Natural killer cell treated with Interleukin-12 subunit alpha and Interleukin-12 subunit beta and Interleukin-15 and Interleukin-18, amount 100 ng/mL, for 72 hours (primary cell): ENCODE results near the gene NBAS. TPM values are rescaled to one million over a fixed set of nuclear protein-coding genes. Genes with fewer than 3 reads are reported as not detected.

Experiments used
- ATAC-seq, 2 donors: fragments of 150-1000 bp; cut with Tn5 transposase in 1 of 2; sonication (Bioruptor Pico), chemical (Tn5 transposase) in 1 of 2; 2 replicates each; pipeline ENCODE4 v1.10.0; 2021
- DNase-seq: peaks from one replicate; pipeline ENCODE4 v3.0.0; 2022; ENCODE audit warnings: low spot score
- H3K27ac Mint-ChIP-seq, 2 donors: 1 replicate in 1 of 2; 2 replicates in 1 of 2; pipeline ENCODE4 v1.8.0; 2022; ENCODE audit warnings: mixed read lengths in 2 of 2, mild to moderate bottlenecking in 1 of 2, moderate library complexity in 1 of 2
- H3K27me3 Mint-ChIP-seq, 2 donors: 1 replicate in 1 of 2; 2 replicates in 1 of 2; pipeline ENCODE4 v1.8.0; 2022; ENCODE audit warnings: mixed read lengths in 2 of 2
- H3K36me3 Mint-ChIP-seq: one replicate; pipeline ENCODE4 v1.8.0; 2022; ENCODE audit warnings: mixed read lengths
- H3K4me1 Mint-ChIP-seq, 2 donors: 1 replicate in 1 of 2; 2 replicates in 1 of 2; pipeline ENCODE4 v1.8.0; 2022; ENCODE audit warnings: low read depth in 2 of 2, mixed read lengths in 2 of 2, mild to moderate bottlenecking in 1 of 2
- H3K4me3 Mint-ChIP-seq: one replicate; pipeline ENCODE4 v1.8.0; 2022; ENCODE audit warnings: mixed read lengths
- H3K9me3 Mint-ChIP-seq: 2 replicates; pipeline ENCODE4 v1.8.0; 2022; ENCODE audit warnings: mixed read lengths
- total RNA-seq, 2 donors: library from RNA; stranded (reverse); gene quantifications; one replicate each; pipeline ENCODE4 v1.2.3, GENCODE V29; 2022

The NBAS gene
- total RNA-seq, 2 donors from 2014 or later = 39.0 to 49.5 TPM

DNA sequence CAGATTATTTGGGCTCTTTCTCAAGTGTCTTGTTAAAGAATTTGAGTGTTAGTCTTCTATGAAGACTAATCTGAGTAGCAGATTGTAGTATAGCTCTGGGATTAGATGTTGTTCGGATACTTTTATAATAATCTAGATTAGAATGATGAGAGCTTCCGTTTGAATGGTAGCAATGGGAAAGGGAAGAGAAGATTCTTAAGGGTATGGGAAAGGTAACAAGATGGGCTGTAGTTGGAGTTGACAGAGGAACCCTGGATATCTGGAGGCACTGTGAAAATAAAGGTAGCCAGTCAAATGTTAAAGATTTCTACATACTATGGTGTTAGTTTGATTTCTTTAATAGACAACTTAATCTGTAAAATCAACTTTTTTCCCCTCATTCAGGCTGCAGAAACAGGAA, 35.2 kb upstream of the NBAS start:
- DNase-seq = no peak
- Mint-ChIP-seq H3K4me3 (no peak overlapping the region), H3K4me1 (peaks cover 13 to 16% of the 10 kb centered on the region in 2 donors), H3K27ac (no peak overlapping the region), H3K36me3 (peaks cover 31% of the 10 kb centered on the region), H3K27me3 (no peaks in the 10 kb centered on the region), H3K9me3 (no peaks in the 10 kb centered on the region)
- no peak for ATAC-seq

DNA sequence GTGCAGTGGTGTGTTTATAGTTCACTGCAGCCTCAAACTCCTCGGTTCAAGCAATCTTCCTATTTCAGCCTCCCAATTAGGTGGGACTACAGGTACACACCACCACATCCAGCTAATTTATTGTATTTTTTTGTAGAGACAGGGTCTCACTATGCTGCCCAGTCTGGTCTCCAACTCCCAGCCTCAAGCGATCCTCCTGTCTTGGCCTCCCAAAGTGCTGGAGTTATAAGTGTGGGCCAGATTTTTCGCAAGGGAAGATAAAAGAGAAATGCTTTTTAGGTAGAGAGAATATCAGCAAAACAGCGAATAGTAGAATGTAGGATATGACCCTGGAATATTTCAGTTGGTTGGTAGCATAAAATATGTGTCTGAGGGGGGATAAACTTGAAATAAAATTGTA, 34.8 kb upstream of the NBAS start:
- no peak overlapping the region for H3K27ac Mint-ChIP-seq
- H3K36me3 Mint-ChIP-seq = peaks cover 28% of the 10 kb centered on the region
- H3K4me1 Mint-ChIP-seq = peaks cover 17 to 20% of the 10 kb centered on the region in 2 donors
- ATAC-seq = no peak
- no peaks in the 10 kb centered on the region for H3K27me3 Mint-ChIP-seq
- H3K9me3 Mint-ChIP-seq = no peaks in the 10 kb centered on the region
- H3K4me3 Mint-ChIP-seq = no peak overlapping the region
- no peak for DNase-seq

DNA sequence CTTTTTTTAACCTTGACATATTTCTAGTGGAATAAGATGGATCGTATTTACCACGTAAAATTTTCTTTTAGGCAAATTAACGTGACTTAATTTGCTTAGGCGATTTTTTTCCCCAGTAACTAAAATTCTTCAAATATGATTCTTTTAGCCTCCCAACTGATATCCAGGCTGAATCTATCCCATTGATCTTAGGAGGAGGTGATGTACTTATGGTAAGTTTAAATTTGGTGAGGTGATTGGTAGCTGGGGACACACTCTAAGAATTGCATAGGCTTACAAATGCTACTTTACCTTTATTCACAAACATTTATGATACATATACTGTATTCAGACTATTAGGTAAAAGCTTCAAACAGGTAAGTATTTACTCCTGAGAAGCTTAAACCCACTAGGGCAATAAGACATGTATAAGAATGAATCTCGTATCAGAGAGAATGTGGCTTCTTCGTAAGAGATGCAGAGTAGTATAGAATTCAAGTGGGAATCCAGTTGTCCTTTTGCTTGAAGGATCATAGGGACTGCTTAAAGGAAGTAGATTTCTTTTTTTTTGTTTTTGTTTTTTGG, 34.3 kb upstream of the NBAS start:
- no peak overlapping the region for H3K4me3 Mint-ChIP-seq
- DNase-seq (no peak), ATAC-seq (no peak)
- H3K27ac Mint-ChIP-seq = no peak overlapping the region
- H3K27me3 Mint-ChIP-seq = no peaks in the 10 kb centered on the region
- H3K9me3 Mint-ChIP-seq = no peaks in the 10 kb centered on the region
- peaks cover 18 to 21% of the 10 kb centered on the region in 2 donors for H3K4me1 Mint-ChIP-seq
- H3K36me3 Mint-ChIP-seq = peaks cover 23% of the 10 kb centered on the region

DNA sequence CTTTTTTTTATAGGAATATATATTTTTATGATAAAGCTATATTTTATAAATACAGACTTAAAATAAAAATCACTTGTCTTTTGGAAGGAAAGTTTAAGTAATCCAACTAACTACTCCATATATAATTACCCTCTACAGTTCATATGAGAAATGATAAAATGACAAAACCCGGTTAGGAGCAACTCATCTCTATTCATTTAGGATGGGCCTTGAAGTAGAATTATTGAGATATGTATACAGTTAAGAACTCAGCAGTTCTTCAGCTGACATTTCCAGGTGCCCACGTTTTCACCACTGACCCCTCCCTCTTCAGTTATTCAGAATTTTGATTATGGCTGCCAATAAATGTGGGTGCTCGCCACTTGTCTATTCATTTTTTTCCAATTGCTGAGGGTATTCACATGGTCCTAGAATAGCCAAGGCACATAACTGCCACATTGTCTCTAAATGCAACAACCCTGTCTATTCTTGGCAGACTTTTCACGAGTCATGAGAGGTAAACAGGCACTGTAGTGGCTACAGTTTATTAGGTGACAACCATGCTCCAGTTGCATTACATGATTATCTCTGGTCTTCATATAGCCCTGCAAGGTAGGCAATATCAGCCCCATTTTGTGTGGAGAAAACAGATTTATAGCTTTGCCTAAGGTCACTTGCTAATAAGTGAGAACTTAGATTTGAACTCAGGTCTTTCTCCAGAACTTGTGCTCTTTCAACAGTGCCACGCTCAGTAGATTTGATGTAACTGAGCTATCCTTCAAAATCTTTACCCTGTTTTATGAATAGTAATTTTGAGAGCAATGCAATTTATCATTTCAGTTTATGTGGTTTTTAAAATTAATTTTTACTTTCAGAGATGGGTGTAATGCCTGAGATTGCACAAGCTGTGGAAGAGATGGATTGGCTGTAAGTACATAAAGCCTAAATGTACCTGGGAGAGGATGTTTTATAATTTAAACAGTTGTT, 33.4 kb upstream of the NBAS start:
- Mint-ChIP-seq H3K36me3 (peaks cover 20% of the 10 kb centered on the region), H3K27me3 (no peaks in the 10 kb centered on the region), H3K27ac (no peak overlapping the region), H3K4me1 (peaks cover 18 to 21% of the 10 kb centered on the region in 2 donors), H3K9me3 (no peaks in the 10 kb centered on the region), H3K4me3 (no peak overlapping the region)
- ATAC-seq = no peak
- DNase-seq = no peak

DNA sequence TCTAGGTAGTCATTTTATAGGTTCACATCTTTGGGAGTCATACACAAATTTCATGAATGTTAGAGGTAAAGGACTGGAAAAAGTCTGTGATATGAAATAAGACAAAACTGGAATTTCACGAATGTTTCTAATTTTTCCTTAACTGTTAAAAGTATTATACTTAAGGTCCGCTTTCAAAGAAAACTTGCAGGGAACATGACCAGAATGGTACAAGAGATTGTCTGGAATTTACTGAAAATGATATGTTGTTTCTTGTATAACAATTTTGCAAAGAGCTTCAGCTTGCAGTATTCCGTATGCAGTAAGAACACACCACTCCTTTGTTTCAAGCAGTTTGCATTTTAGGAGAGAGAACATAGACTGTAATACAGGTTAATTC, 32.2 kb upstream of the NBAS start:
- Mint-ChIP-seq H3K9me3 (no peaks in the 10 kb centered on the region), H3K36me3 (peaks cover 14% of the 10 kb centered on the region), H3K27me3 (no peaks in the 10 kb centered on the region), H3K4me1 (peaks cover 18% of the 10 kb centered on the region in 2 donors), H3K27ac (peak overlapping the region; percentile 85 to 98), H3K4me3 (peak overlapping the region; percentile 95)
- DNase-seq (no peak), ATAC-seq (no peak)

DNA sequence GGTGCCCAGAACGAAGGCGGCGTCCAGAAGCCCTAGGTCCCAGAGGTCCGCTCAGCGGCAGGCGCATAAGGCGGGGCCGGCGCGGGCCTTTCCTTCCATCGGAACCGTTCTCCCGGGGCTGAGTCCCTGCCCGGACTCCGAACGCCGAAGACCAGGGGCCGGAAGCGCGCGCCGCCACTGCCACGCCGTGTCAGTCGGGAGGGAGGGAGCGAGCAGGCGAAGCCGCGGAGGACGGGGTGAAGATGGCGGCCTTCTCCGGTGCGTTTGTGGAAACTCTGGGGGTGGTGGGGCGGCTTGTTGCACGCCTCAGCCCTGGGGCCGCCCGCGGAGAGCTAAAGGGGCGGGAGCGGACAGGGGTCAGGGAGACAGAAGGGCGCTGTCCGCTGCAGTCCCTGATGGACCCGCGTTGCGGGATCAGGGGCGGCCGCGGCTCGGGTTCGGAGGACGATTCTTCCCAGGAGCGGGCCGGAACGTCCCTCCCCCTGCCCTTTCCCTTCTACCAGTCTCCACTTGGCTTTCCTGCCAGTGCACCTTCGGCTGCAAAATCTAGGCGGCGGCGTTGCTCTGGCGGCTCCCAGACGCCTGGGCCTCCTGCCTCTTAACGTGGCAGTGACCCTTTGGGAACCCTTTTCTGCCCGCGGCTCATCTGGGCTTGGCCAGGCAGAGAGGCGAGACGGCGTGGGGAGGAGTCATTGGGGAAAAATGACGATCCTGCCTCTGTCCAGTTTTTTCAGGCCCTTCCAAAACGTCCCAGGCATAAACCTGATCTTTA, 30.7 kb upstream of the NBAS start, which contains the start of gene DDX1:
Gene DDX1 (plus strand): TSS at position 177 of the 772 bp plus-strand sequence. CDS start 66 bp downstream, at position 243.
- Mint-ChIP-seq H3K27ac (peak within 1 kb of the TSS; percentile 85 to 98), H3K9me3 (no peaks in the 10 kb centered on the region), H3K4me1 (peaks cover 16 to 18% of the 10 kb centered on the region in 2 donors), H3K27me3 (no peaks in the 10 kb centered on the region), H3K36me3 (peaks cover 10% of the 10 kb centered on the region), H3K4me3 (peak within 1 kb of the TSS; percentile 95)
- DNase-seq = peak; percentile 90
- peak; percentile 98 for ATAC-seq

DNA sequence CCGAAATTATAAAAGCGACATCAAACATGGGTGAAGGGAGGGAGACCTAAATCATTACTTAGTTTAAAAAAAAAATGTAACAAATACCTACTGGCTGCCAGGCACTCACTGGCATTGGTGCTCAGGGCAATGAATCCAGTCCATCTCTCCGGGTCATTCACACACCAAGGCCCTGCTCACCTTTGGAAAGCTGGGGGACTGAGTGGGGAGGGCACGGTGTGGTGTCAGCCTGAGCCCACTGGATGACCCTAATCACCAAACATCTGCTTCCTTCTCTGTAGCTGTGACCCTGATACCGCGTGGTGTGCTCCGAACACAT, 30.2 kb upstream of the NBAS start:
- H3K27ac Mint-ChIP-seq = peak overlapping the region; percentile 85 to 98
- peaks cover 8% of the 10 kb centered on the region for H3K36me3 Mint-ChIP-seq
- H3K9me3 Mint-ChIP-seq = no peaks in the 10 kb centered on the region
- H3K4me1 Mint-ChIP-seq = peaks cover 16 to 18% of the 10 kb centered on the region in 2 donors
- ATAC-seq (no peak), DNase-seq (no peak)
- peak overlapping the region; percentile 95 for H3K4me3 Mint-ChIP-seq
- no peaks in the 10 kb centered on the region for H3K27me3 Mint-ChIP-seq

DNA sequence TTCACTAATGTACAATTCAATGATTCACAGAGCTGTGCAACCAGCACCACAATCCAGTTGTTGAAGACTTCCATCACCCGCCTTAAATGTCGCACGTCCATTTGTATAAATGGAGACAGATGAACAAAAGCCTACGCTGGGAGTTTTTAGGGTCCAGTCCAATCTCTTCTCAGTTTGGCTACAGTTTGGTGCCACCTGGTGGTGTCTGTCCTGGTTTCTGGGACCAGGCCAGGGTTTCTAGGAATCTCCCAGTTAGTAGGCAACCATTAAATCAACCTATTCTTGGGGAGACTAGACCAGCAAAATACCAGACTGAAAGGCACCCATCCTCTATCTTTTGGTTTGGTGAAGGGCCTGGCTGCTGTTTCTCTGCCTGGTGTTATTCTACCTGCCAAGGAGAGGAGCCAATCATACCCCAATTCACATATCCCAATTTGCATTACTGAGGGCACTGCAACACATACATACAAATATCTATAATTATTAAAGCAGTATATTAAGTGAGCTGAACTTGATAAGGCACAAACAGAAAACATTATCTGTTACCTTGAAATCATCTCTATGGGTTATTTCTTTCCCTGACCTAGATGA, 27.3 kb upstream of the NBAS start:
- H3K36me3 Mint-ChIP-seq = no peaks in the 10 kb centered on the region
- ATAC-seq = no peak
- DNase-seq = no peak
- peaks cover 0 to 6% of the 10 kb centered on the region in 2 donors for H3K27me3 Mint-ChIP-seq
- peaks cover 13 to 14% of the 10 kb centered on the region in 2 donors for H3K4me1 Mint-ChIP-seq
- no peak overlapping the region for H3K4me3 Mint-ChIP-seq
- H3K9me3 Mint-ChIP-seq = no peaks in the 10 kb centered on the region
- H3K27ac Mint-ChIP-seq = no peak overlapping the region

DNA sequence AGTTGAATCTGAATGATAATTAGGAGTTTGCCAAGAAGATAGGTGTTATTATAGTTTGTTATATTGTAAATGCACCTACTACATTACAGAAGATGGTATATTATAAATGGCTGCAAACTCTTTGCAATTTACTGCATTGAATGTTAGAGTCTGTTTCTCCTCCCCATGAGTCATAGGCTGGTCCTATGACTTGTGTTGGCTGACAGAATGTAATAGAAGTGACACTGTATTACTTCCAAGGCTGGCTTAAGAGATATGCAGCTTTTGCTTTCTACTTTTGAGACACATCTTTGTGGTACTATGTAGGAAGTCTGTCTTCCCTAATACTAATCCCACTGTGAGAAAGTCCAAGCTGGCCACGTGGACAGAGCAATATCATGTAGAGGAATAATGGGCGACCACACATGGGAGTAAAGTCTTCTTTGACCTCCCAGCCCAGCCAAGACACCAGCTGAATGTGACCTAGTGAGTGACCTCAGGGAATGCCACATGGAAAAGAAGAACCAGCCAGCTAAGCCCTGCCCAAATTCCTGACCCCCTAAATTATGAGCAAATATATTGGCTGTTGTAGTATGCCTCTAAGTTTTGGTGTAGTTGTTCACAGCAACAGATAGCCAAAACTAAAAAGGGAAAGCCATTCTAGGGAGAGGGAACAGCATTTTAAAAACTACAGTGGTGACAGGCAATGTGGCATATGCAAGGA, 23.8 kb upstream of the NBAS start:
- Mint-ChIP-seq H3K4me3 (no peak overlapping the region), H3K27me3 (peaks cover 0 to 14% of the 10 kb centered on the region in 2 donors), H3K27ac (no peak overlapping the region), H3K4me1 (no peaks in the 10 kb centered on the region), H3K36me3 (no peaks in the 10 kb centered on the region), H3K9me3 (no peaks in the 10 kb centered on the region)
- ATAC-seq = no peak
- no peak for DNase-seq

DNA sequence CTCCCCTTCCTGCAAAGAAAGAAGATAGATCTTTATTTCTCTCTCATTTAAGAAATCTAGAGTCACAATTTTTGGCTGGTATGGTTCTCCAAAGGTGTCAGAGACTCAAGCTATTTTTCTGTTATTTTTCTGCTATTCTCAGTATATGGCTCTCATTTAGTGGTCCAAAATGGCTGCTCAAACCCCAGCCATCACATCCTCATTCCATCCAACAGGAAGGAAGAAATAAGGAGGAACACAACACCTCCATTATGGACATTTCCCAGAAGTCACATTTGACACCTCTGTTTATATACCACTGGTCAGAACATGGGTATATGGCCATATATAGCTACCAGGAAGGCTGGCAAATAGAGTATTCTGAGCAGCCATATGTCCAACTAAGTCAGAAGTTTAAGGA, 23.2 kb upstream of the NBAS start:
- Mint-ChIP-seq H3K4me3 (no peak overlapping the region), H3K27me3 (peaks cover 0 to 14% of the 10 kb centered on the region in 2 donors), H3K36me3 (no peaks in the 10 kb centered on the region), H3K9me3 (no peaks in the 10 kb centered on the region), H3K4me1 (no peaks in the 10 kb centered on the region), H3K27ac (no peak overlapping the region)
- DNase-seq (no peak), ATAC-seq (no peak)

DNA sequence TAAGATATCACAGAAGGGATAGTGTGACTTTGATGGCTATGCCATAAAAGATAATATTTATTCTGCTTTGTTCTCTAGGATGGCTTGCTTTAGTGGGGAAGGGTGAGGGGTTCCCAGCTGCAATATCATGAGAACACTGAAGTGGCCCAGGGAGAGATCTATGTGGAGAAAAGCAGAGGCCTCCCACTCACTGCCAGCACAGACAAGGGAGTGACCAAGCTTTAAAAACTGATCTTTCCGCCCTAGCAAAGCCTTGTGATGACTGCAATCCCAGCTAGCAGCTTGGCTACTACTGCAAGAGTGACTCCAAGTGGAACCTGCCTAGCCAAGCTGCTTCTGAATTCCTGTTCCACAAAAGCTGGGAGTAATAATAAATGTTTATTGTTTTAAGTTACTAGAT, 22.7 kb upstream of the NBAS start:
- no peaks in the 10 kb centered on the region for H3K9me3 Mint-ChIP-seq
- H3K27me3 Mint-ChIP-seq = peaks cover 0 to 17% of the 10 kb centered on the region in 2 donors
- no peaks in the 10 kb centered on the region for H3K4me1 Mint-ChIP-seq
- H3K36me3 Mint-ChIP-seq = no peaks in the 10 kb centered on the region
- no peak overlapping the region for H3K4me3 Mint-ChIP-seq
- DNase-seq = no peak
- H3K27ac Mint-ChIP-seq = no peak overlapping the region
- ATAC-seq = no peak

DNA sequence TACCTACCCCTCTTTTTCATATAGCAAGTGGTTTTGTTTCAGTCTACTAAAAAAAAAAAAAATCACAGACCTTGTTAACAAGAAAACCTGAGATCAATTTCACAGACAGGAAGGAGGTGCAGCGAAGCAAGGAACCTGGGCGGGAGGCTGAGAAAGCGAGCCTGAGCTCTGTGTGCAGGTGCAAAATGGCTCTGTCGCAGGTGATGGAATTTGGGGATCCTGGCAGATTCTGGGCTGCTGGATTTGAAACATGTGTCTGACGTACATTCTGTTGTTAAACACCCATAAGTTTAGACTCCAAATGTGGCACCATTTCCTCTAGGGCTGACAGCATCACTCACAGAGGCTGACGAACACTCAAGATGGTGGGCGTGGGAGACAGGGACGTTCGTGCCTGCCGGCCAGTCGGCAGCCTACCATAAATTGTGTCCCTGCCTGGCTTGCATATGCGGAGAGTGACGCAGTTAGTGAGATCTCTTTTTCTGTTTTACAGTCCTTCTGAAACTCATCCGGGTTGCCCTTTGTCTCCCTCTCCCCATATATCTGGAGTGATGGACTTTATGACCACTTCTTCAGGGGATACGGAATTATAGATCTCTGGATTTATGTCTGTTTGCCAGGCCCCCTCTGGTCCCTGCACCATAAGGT, 21.7 kb upstream of the NBAS start:
- peaks cover 2 to 18% of the 10 kb centered on the region in 2 donors for H3K27me3 Mint-ChIP-seq
- no peaks in the 10 kb centered on the region for H3K36me3 Mint-ChIP-seq
- no peaks in the 10 kb centered on the region for H3K9me3 Mint-ChIP-seq
- no peak for DNase-seq
- no peak overlapping the region for H3K27ac Mint-ChIP-seq
- no peak overlapping the region for H3K4me3 Mint-ChIP-seq
- H3K4me1 Mint-ChIP-seq = no peaks in the 10 kb centered on the region
- no peak for ATAC-seq

DNA sequence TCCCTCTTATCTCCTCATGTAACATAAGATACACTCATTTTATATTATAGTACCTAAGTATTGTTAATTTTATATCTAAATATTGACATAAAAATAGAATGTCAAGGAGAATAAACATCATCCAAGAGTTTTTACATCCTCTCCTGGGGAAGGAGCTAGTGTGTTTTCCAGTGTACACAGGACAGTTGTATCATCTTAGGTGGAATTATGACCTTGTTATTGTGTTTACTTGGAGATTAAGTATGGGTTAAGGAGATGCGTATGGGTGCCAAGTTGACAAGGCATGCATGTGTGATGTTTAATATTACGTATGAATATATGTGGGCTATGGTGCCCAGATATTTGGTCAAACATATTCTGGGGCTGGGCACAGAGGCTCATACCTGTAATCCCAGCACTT, 19.3 kb upstream of the NBAS start:
- DNase-seq = no peak

More for the DNA sequence above, 19.3 kb upstream of the NBAS start:
- no peak overlapping the region for H3K27ac Mint-ChIP-seq
- H3K4me1 Mint-ChIP-seq = peaks cover 0 to 3% of the 10 kb centered on the region in 2 donors
- peaks cover 6 to 22% of the 10 kb centered on the region in 2 donors for H3K27me3 Mint-ChIP-seq
- no peaks in the 10 kb centered on the region for H3K36me3 Mint-ChIP-seq
- ATAC-seq = no peak
- H3K4me3 Mint-ChIP-seq = no peak overlapping the region
- no peaks in the 10 kb centered on the region for H3K9me3 Mint-ChIP-seq
